Measurements from ENCODE around the gene KLHL17.

The KLHL17 gene

DNA sequence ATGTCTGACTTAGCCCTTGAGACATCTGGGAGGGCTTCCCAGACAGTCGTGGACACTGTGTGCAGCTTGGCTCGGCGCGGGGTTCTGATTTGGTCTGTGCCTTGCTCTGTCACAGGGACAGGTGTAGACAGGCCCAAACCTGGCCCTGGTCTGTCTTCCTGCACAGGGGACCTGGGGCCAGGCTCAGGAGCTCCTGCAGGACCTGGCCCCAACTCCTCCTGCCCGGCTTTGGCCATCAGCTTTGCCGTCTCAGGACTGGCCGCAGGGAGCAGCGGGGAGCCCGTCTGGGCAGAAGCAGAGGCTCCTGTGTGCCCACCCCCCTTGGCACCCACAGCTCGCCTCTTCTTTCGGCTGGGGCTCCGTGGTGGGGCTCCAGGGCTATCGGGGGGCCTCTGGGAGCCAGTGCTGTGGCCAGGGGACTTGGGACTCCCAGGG lies 19.8 kb downstream of the KLHL17 start:
- DNase-seq (ENCODE audit: low read depth in 1 of 2, low spot score in 1 of 2): no peak
- Histone ChIP-seq H3K27me3 (ENCODE audit: insufficient read depth, poor library complexity, severe bottlenecking) (peaks cover 34% of the 10 kb centered on the region), H3K4me3 (replicated peaks; ENCODE audit: insufficient read depth, low read length) (no peak overlapping the region), H3K27ac (replicated peaks) (no peak overlapping the region)
- TF ChIP-seq CTCF (IDR thresholded peaks at IDR 0.05; ENCODE audit: insufficient read depth, low read length) (no peak), POLR2AphosphoS5 (IDR thresholded peaks at IDR 0.05; ENCODE audit: low read depth) (no peak), GABPA (IDR thresholded peaks at IDR 0.05; ENCODE audit: low read depth) (no peak), SPI1 (IDR thresholded peaks at IDR 0.05; ENCODE audit: borderline replicate concordance, low read depth) (no peak), REST (IDR thresholded peaks at IDR 0.05; ENCODE audit: insufficient replicate concordance, low read depth) (no peak)

- no peak for DNase-seq (ENCODE audit: low read depth in 1 of 2, low spot score in 1 of 2)
- Histone ChIP-seq H3K4me3 (replicated peaks; ENCODE audit: insufficient read depth, low read length) (no peak overlapping the region), H3K27ac (replicated peaks) (no peak overlapping the region), H3K27me3 (ENCODE audit: insufficient read depth, poor library complexity, severe bottlenecking) (peaks cover 34% of the 10 kb centered on the region)
- TF ChIP-seq GABPA (IDR thresholded peaks at IDR 0.05; ENCODE audit: low read depth): no peak
- TF ChIP-seq REST (IDR thresholded peaks at IDR 0.05; ENCODE audit: insufficient replicate concordance, low read depth): no peak
- no peak for TF ChIP-seq POLR2AphosphoS5 (IDR thresholded peaks at IDR 0.05; ENCODE audit: low read depth)
- no peak for TF ChIP-seq SPI1 (IDR thresholded peaks at IDR 0.05; ENCODE audit: borderline replicate concordance, low read depth)
- TF ChIP-seq CTCF (IDR thresholded peaks at IDR 0.05; ENCODE audit: insufficient read depth, low read length): no peak
Observed at GRCh38 chr1:980602-981395, 20.4 kb downstream of the KLHL17 start.

GRCh38 chr1:981491-981954 lies 21.1 kb downstream of the KLHL17 start:
- TF ChIP-seq GABPA (IDR thresholded peaks at IDR 0.05; ENCODE audit: low read depth): no peak
- peaks cover 34% of the 10 kb centered on the region for H3K27me3 ChIP-seq (ENCODE audit: insufficient read depth, poor library complexity, severe bottlenecking)
- no peak for DNase-seq (ENCODE audit: low read depth in 1 of 2, low spot score in 1 of 2)
- H3K4me3 ChIP-seq (replicated peaks; ENCODE audit: insufficient read depth, low read length): no peak overlapping the region
- H3K27ac ChIP-seq (replicated peaks): no peak overlapping the region

DNA sequence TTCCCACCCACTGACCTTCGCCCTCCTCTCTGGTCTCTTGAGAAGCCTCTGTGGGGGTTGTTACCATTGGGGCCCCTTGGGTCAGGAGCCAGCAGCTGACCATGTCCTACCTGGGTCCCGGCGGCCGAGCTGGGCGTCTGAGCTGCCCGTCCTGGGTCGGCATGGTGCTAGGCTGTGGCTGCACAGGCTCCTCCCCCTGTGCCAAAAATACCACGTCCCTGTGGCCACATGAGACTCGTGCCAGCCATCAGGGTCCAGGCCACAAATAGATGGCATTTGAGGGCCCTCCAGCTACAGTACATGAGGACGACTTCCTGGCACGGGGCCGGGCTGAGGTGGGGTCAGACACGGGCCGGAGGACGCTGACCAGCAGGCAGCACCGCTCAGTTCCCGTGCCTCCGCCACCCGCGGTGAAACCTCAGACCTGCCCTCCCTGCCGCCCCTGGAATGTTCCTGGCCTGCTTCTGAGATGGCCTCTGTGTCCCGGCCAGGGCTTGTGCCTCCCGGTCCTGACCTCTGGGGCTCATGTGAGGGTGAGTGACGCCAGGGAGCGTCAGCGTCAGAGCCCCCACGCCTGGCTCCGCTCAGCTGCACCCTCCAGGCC lies 21.7 kb downstream of the KLHL17 start, which contains the start of gene PERM1:
Gene PERM1, minus strand, starts transcription at position 139 of the 604 bp plus-strand sequence. CDS start 1,064 bp downstream, outside the sequence.
- TF ChIP-seq SPI1 (IDR thresholded peaks at IDR 0.05; ENCODE audit: borderline replicate concordance, low read depth) (no peak), GABPA (IDR thresholded peaks at IDR 0.05; ENCODE audit: low read depth) (no peak), CTCF (IDR thresholded peaks at IDR 0.05; ENCODE audit: insufficient read depth, low read length) (no peak), POLR2AphosphoS5 (IDR thresholded peaks at IDR 0.05; ENCODE audit: low read depth) (no peak), REST (IDR thresholded peaks at IDR 0.05; ENCODE audit: insufficient replicate concordance, low read depth) (no peak)
- H3K27me3 ChIP-seq (ENCODE audit: insufficient read depth, poor library complexity, severe bottlenecking): peaks cover 34% of the 10 kb centered on the region

More for the DNA sequence above, 21.7 kb downstream of the KLHL17 start, which contains the start of gene PERM1:
- Histone ChIP-seq H3K4me3 (replicated peaks; ENCODE audit: insufficient read depth, low read length) (no peak within 1 kb of the TSS), H3K27ac (replicated peaks) (no peak within 1 kb of the TSS)
- DNase-seq (ENCODE audit: low read depth in 1 of 2, low spot score in 1 of 2): no peak

All from HL-60 (cell line).